Stimulated activated CD8-positive, alpha-beta memory T cell treated with anti-CD3 and anti-CD28 coated beads, Interleukin-12 subunit alpha, Interleukin-12 subunit beta, amount 100 ng/mL, for 4 hours (primary cell): ENCODE measurements around the gene GNAI1.

Source experiments
- DNase-seq: peaks from one replicate; pipeline ENCODE4 v3.0.0-alpha.2; 2020; ENCODE audit warnings: low read depth

The GNAI1 gene

DNA sequence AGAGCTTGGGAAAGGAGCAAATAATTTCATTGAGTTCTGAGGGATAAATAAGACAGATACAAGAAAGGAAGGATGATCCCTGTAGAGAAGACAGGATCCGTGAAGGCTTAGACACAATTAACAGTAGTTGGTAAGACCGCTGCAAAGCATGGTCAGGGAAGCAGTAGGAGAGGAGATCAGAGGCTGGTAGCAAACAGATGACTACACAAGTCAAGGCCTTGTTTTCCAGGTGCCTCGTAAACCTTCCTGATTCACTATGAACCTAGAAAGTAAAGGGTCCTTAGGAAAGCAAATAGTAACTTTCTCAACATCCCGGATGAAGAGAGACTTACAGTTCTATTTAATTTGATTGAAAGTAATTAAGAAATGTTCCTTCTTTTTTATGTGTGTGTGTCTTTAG lies 118.6 kb downstream of the GNAI1 start:
- no peak for DNase-seq

DNA sequence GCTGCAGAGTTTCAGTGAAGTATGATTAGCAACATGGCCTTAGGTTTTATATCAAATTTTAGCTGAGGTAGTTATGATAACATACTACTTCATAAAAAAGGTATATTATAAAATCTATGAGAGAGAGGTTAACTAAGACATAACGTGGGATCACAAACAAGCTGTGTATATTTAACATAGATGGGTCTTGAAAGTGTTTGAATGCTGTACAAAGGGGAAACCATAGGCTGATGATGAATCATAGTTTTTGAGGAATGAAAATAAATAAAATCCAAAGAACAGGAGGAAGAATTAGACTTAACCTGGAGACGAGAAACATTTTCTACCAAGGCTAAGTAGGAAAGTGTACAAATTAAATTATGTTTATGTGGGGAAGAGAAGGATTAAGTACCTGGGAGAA lies 119.0 kb downstream of the GNAI1 start:
- DNase-seq: no peak

GRCh38 chr7:80255656-80256055 lies 121.0 kb downstream of the GNAI1 start:
- no peak for DNase-seq

- no peak for DNase-seq
Measured at GRCh38 chr7:80257756-80258155, 123.1 kb downstream of the GNAI1 start.

DNA sequence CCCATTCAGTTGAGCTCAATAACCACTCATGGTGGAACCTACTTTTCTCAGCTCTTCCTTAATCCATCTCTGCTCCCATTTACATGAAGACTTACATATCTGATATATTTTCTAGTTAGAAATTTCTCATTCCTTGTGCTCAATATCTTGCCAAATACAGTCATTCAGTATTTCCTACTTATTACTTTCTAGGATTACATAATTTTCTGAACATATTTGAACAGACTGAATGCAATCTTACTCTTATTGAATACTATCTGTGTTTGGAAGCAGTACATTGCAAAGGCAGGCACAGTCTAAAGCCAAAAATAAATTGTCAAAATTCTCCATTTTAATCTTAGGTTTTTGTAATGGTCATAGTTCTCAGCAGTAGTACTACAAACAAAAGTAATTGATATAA lies 126.0 kb downstream of the GNAI1 start:
- no peak for DNase-seq

DNA sequence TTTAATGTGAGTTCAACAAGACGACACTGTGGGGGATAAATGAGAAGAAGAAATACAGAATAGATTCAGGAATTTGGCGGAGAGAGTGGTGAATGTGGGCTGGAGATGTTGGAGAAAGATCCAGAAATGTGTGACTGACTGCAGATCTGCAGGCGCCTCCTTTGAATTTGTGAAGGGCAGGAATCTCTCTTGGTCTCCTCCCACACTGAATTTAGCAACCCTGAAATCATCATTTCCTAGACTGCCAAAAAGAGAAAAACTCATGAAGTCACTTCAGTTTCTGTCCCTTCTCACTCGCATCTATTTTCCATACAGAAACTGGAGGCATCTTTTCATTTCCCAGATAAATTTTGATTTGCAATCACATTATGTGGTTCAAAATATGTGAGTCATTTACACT lies 128.7 kb downstream of the GNAI1 start:
- DNase-seq: no peak

DNA sequence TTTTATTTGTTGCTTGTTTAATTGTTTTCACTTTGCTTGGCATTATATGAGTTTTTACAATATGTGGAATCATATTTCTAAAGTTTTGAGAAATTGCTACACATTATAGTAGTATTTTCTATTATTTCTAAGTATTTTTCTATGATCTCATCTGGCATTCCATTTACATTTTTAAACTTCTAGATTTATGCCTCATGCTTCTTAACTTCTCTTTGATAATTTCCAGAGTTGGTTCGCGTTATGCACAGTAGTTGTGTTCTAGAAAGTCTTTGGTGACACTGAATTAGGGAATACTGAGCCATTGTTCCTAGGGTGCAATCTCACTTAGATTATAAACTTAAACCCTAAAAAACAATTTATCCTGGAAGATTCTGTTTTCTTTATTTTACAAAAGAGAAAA lies 129.2 kb downstream of the GNAI1 start:
- no peak for DNase-seq

DNA sequence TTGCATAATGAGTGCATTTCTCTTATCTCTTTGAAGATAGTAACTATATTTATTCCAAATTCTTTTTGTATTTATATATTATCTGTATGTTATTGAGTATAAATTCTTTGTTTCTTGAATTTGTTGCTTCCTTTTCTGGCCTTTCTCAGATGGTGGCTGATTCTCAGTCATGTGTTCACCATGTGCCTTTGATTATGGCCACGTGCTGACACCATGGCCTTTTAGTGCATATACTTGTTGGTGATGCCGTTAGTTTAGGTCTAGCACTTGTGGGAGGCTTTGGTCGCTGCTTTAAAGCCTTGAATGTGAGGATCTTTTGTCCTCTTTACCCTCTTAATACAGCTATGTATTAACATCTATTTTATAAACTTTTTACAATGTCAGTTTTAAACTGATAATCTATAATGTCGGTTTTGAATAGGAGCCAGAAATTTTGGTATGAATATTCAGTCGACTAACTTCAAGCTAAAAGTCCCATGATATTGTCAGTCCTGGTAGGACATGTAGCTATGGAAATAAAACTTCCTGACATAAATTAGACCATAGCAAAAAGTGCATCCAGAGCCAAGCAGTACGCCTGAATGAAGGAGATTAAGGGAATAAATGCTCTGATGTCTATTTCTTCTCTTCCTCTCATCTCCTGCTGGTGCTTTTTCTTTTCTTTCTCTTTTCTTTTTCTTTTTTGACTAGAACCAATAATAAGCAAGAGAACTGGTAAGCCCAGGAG lies 130.3 kb downstream of the GNAI1 start:
- no peak for DNase-seq

GRCh38 chr7:80272560-80273239 lies 138.1 kb downstream of the GNAI1 start:
- DNase-seq: no peak

GRCh38 chr7:80273327-80273726 lies 138.7 kb downstream of the GNAI1 start:
- DNase-seq: no peak

GRCh38 chr7:80275192-80275605 lies 140.6 kb downstream of the GNAI1 start:
- no peak for DNase-seq
